Measurements from ENCODE around the gene ID2. TPM values are rescaled to one million over a fixed set of nuclear protein-coding genes. Genes with fewer than 3 reads are reported as not detected.
A peak's percentile ranks its signal among the peaks of the same experiment; 100 is the strongest.

ID2 gene
- total and polyA plus RNA-seq, 2 of the 13 experiments (the other 11 are each of a cell fraction or from before 2014, with no cell fraction given), result 214 to 719 TPM

GRCh38 chr2:8677646-8678592 lies 3.9 kb upstream of the ID2 start (continued):
- 0 out of 2 replicates have a peak, but pooled peaks have one; percentile 9 for TF ChIP-seq ESRRA (CRISPR knock-in tag; IDR thresholded peaks at IDR 0.05; ENCODE audit: low read depth)
- peak; percentile 85 for TF ChIP-seq ARID2 (CRISPR knock-in tag; IDR thresholded peaks at IDR 0.05; ENCODE audit: borderline replicate concordance)
- TF ChIP-seq ZNF337 (CRISPR knock-in tag; IDR thresholded peaks at IDR 0.05; ENCODE audit: borderline replicate concordance, low read depth), result no peak
- no peak for TF ChIP-seq ZNF224 (CRISPR knock-in tag; IDR thresholded peaks at IDR 0.05)
- TF ChIP-seq FOXP4 (CRISPR knock-in tag; IDR thresholded peaks at IDR 0.05), result peak; percentile 3; the same call in 1 of the 2 replicates
- 0 out of 2 replicates have a peak, but pooled peaks have one; percentile 22 for TF ChIP-seq ZNF331 (CRISPR knock-in tag; IDR thresholded peaks at IDR 0.05)
- TF ChIP-seq ZFP41 (CRISPR knock-in tag; IDR thresholded peaks at IDR 0.05; ENCODE audit: borderline replicate concordance), result 0 out of 2 replicates have a peak, but pooled peaks have one; percentile 50
- no peak for TF ChIP-seq ZNF235 (CRISPR knock-in tag; IDR thresholded peaks at IDR 0.05; ENCODE audit: borderline replicate concordance)
- peak; percentile 19; the same call in 1 of the 2 replicates for TF ChIP-seq KMT2A (CRISPR knock-in tag; IDR thresholded peaks at IDR 0.05)
- peak; percentile 30; the same call in 1 of the 2 replicates for TF ChIP-seq TFAP4 (IDR thresholded peaks at IDR 0.05; ENCODE audit: borderline replicate concordance, low read depth)
- 0 out of 2 replicates have a peak, but pooled peaks have one; percentile 51 for TF ChIP-seq TARDBP (CRISPR knock-in tag; IDR thresholded peaks at IDR 0.05)
- TF ChIP-seq RARA (CRISPR knock-in tag; IDR thresholded peaks at IDR 0.05), result peak; percentile 58
- peak; percentile 98 for TF ChIP-seq BCL6 (CRISPR knock-in tag; IDR thresholded peaks at IDR 0.05)
- TF ChIP-seq ZNF839 (CRISPR knock-in tag; IDR thresholded peaks at IDR 0.05; ENCODE audit: borderline replicate concordance), result 0 out of 2 replicates have a peak, but pooled peaks have one; percentile 21
- TF ChIP-seq ZNF564 (CRISPR knock-in tag; IDR thresholded peaks at IDR 0.05), result no peak
- no peak for TF ChIP-seq IKZF4 (CRISPR knock-in tag; IDR thresholded peaks at IDR 0.05; ENCODE audit: borderline replicate concordance, low read depth, not compliant biosample characterization)
- peak; percentile 59 for TF ChIP-seq SAP130 (CRISPR knock-in tag; IDR thresholded peaks at IDR 0.05; ENCODE audit: low read depth)
- TF ChIP-seq CCAR2 (optimal IDR thresholded peaks at IDR 0.05; ENCODE audit: low read depth, low read length), result peak; percentile 65
- 0 out of 2 replicates have a peak, but pooled peaks have one; percentile 23 for TF ChIP-seq FOXJ3 (CRISPR knock-in tag; IDR thresholded peaks at IDR 0.05; ENCODE audit: borderline replicate concordance)
- TF ChIP-seq ZNF687 (CRISPR knock-in tag; IDR thresholded peaks at IDR 0.05), result peak; percentile 74

Measured in HepG2 (cell line).